Sigmoid colon (tissue), 4 donors: Measurements from ENCODE around the gene SLC27A1.
A peak's percentile ranks its signal among the peaks of the same experiment; 100 is the strongest.

Experiments used
- CTCF ChIP-seq, 4 experiments: fragments of 450-650 bp in 3 of 4; fragments of 200-600 bp in 1 of 4; IDR thresholded peaks; one replicate each; pipeline ENCODE4 v1.5.1; 2016 to 2019; ENCODE audit warnings: antibody characterized with exemption in 4 of 4, mild to moderate bottlenecking in 3 of 4, moderate library complexity in 2 of 4
- EP300 ChIP-seq, 4 donors: sonication (generic); formaldehyde crosslinking; IDR thresholded peaks; one replicate each; pipeline ENCODE4 v1.6.1; 2017; ENCODE audit warnings: antibody characterized with exemption in 4 of 4
- POLR2A ChIP-seq, 2 donors: fragments of 450-650 bp; IDR thresholded peaks; one replicate each; pipeline ENCODE4 v1.6.1; 2016; ENCODE audit warnings: antibody characterized with exemption in 2 of 2, mild to moderate bottlenecking in 2 of 2, moderate library complexity in 2 of 2

GRCh38 chr19:17539238-17540117 is 69.2 kb downstream of the SLC27A1 start:
- TF ChIP-seq CTCF (IDR thresholded peaks at IDR 0.05) (peak in 2 of 4 experiments; percentile 16 to 34), POLR2A (IDR thresholded peaks at IDR 0.05) (no peak), EP300 (IDR thresholded peaks at IDR 0.05) (no peak)
